ENCODE results near the gene FLOT2.

Gene FLOT2

DNA sequence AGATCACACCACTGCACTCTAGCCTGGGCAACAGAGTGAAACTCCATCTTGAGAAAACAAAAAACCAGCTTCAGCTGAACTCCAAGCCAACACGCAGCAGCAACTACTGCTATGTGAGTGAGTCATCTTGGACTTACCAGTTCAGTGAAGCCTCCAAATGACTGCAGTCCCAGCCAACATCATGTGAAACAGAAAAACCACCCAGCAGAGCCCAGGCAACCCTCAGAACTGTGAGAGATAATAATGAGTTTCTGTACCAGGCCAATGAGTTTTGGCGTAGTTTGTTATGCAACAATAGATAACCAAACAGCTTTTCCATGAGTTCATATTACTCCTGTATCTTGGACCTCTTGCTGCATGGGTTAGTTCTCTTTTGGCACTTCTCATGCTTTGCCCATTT is 30.5 kb upstream of the FLOT2 start:
- Mint-ChIP-seq H3K4me1 (ENCODE audit: low read depth) (peaks cover 55% of the 10 kb centered on the region), H3K4me3 (no peak overlapping the region)
- intact Hi-C loops (cut with micrococcal nuclease) = no loop called here

GRCh38 chr17:28926786-28927185 is 29.3 kb upstream of the FLOT2 start:
- H3K27me3 Mint-ChIP-seq = no peaks in the 10 kb centered on the region
- no peaks in the 10 kb centered on the region for H3K9me3 Mint-ChIP-seq
- peak overlapping the region; percentile 57 for H3K27ac Mint-ChIP-seq
- peaks cover 55% of the 10 kb centered on the region for H3K4me1 Mint-ChIP-seq (ENCODE audit: low read depth)
- peaks cover 86% of the 10 kb centered on the region for H3K36me3 Mint-ChIP-seq (ENCODE audit: low read depth)
- H3K4me3 Mint-ChIP-seq = no peak overlapping the region
- intact Hi-C loops (cut with micrococcal nuclease) = no loop called here

More for the DNA sequence above, 30.5 kb upstream of the FLOT2 start:
- peaks cover 86% of the 10 kb centered on the region for H3K36me3 Mint-ChIP-seq (ENCODE audit: low read depth)
- H3K9me3 Mint-ChIP-seq = no peaks in the 10 kb centered on the region
- no peak overlapping the region for H3K27ac Mint-ChIP-seq
- no peaks in the 10 kb centered on the region for H3K27me3 Mint-ChIP-seq

- Mint-ChIP-seq H3K27me3 (no peaks in the 10 kb centered on the region), H3K4me1 (ENCODE audit: low read depth) (peaks cover 55% of the 10 kb centered on the region), H3K9me3 (no peaks in the 10 kb centered on the region), H3K4me3 (no peak overlapping the region), H3K36me3 (ENCODE audit: low read depth) (peaks cover 86% of the 10 kb centered on the region), H3K27ac (peak overlapping the region; percentile 57)
- intact Hi-C loops (cut with micrococcal nuclease) = no loop called here
These were observed 28.8 kb upstream of the FLOT2 start for GRCh38 chr17:28926366-28926765.

DNA sequence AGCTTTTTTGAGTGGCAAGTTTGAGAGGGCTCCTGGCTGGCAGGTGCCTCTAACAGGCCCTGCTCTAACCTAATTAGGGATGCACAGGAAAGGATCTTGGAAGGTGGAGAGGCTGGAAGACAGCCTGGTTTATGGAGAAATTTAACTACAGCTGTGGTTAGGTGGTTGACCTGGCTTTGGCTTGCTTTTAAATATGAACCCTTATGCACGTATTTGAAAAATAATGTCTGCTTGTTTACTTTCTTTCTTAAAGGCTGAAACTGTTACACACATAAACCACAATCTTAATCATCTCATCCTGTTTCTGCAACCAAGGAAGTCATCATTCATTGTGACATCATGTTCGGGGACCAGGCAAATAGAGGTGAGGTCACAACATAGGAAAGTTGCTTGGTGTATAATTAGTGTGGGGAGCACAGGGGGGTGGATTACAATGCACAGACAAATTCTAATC is 28.4 kb upstream of the FLOT2 start:
- intact Hi-C loops (cut with micrococcal nuclease) = no loop called here

GRCh38 chr17:28920201-28920600 is 22.7 kb upstream of the FLOT2 start:
- no peaks in the 10 kb centered on the region for H3K9me3 Mint-ChIP-seq
- intact Hi-C loops (cut with micrococcal nuclease) = no loop called here
- no peaks in the 10 kb centered on the region for H3K27me3 Mint-ChIP-seq
- peaks cover 13% of the 10 kb centered on the region for H3K4me1 Mint-ChIP-seq (ENCODE audit: low read depth)
- no peak overlapping the region for H3K27ac Mint-ChIP-seq
- no peak overlapping the region for H3K4me3 Mint-ChIP-seq
- peaks cover 98% of the 10 kb centered on the region for H3K36me3 Mint-ChIP-seq (ENCODE audit: low read depth)

More for the DNA sequence above, 28.4 kb upstream of the FLOT2 start:
- Mint-ChIP-seq H3K36me3 (ENCODE audit: low read depth) (peaks cover 89% of the 10 kb centered on the region), H3K4me1 (ENCODE audit: low read depth) (peaks cover 55% of the 10 kb centered on the region), H3K9me3 (no peaks in the 10 kb centered on the region), H3K27me3 (no peaks in the 10 kb centered on the region), H3K27ac (peak overlapping the region; percentile 57), H3K4me3 (no peak overlapping the region)

DNA sequence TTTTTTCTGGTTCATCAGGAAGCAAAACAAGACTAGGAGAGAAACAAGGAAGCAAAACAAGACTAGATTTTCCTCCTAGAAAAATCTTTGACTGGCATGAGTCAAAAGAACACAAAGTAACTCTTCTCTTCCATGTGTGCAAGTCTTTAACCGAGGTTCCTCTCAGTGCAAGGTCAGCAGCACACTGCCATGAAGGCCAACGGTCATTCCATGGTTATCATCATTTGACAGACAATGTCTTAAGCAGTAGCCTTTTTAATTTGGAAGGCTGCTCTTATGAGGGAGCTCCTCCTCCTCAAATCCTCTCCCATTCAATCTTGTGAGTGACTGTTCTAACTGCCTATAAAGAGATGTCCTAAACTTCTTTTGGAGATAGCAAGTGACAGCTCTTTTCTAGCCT is 20.8 kb upstream of the FLOT2 start:
- Mint-ChIP-seq H3K27ac (no peak overlapping the region), H3K9me3 (no peaks in the 10 kb centered on the region), H3K27me3 (no peaks in the 10 kb centered on the region), H3K36me3 (ENCODE audit: low read depth) (peaks cover 98% of the 10 kb centered on the region), H3K4me3 (no peak overlapping the region), H3K4me1 (ENCODE audit: low read depth) (no peaks in the 10 kb centered on the region)
- intact Hi-C loops (cut with micrococcal nuclease) = loop anchor here (5.0 to 10.0 kb wide), 2 partner anchors 71 to 153 kb away; no protein-coding TSS in a partner anchor

- no peak overlapping the region for H3K4me3 Mint-ChIP-seq
- no peaks in the 10 kb centered on the region for H3K9me3 Mint-ChIP-seq
- H3K27ac Mint-ChIP-seq = no peak overlapping the region
- H3K36me3 Mint-ChIP-seq (ENCODE audit: low read depth) = peaks cover 98% of the 10 kb centered on the region
- no peaks in the 10 kb centered on the region for H3K27me3 Mint-ChIP-seq
- intact Hi-C loops (cut with micrococcal nuclease) = loop anchor here (5.0 to 10.0 kb wide), 2 partner anchors 70 to 153 kb away; no protein-coding TSS in a partner anchor
- no peaks in the 10 kb centered on the region for H3K4me1 Mint-ChIP-seq (ENCODE audit: low read depth)
These were observed 19.9 kb upstream of the FLOT2 start for GRCh38 chr17:28917465-28917864.

DNA sequence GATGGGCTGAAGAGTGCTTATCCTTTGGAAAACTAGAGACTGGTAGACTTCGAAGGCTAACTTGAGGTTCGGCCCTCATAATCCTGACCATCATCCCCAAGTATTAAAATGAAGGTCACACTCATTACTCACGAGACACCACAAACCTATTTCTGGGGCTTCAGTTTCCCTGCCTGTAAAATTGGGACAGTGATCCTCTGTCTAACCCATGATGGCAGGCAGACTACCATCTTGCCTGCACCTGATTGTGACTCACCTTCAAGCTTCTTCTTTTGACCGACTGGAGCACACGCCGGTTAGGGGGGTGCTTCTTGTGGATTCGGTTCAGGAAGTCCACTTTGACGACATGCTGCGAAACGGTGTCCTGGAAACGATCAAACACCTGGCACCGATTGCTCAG is 19.5 kb upstream of the FLOT2 start:
- intact Hi-C loops (cut with micrococcal nuclease) = loop anchor here (5.0 to 10.0 kb wide), 2 partner anchors 70 to 152 kb away; no protein-coding TSS in a partner anchor
- no peaks in the 10 kb centered on the region for H3K27me3 Mint-ChIP-seq
- no peak overlapping the region for H3K27ac Mint-ChIP-seq
- H3K9me3 Mint-ChIP-seq = no peaks in the 10 kb centered on the region
- no peaks in the 10 kb centered on the region for H3K4me1 Mint-ChIP-seq (ENCODE audit: low read depth)
- H3K36me3 Mint-ChIP-seq (ENCODE audit: low read depth) = peaks cover 100% of the 10 kb centered on the region
- no peak overlapping the region for H3K4me3 Mint-ChIP-seq

GRCh38 chr17:28916302-28916934 is 18.9 kb upstream of the FLOT2 start:
- no peaks in the 10 kb centered on the region for H3K4me1 Mint-ChIP-seq (ENCODE audit: low read depth)
- no peaks in the 10 kb centered on the region for H3K27me3 Mint-ChIP-seq
- no peak overlapping the region for H3K27ac Mint-ChIP-seq
- no peak overlapping the region for H3K4me3 Mint-ChIP-seq
- intact Hi-C loops (cut with micrococcal nuclease) = loop anchor here (5.0 to 10.0 kb wide), 2 partner anchors 69 to 152 kb away; no protein-coding TSS in a partner anchor
- no peaks in the 10 kb centered on the region for H3K9me3 Mint-ChIP-seq
- H3K36me3 Mint-ChIP-seq (ENCODE audit: low read depth) = peaks cover 100% of the 10 kb centered on the region

- H3K27me3 Mint-ChIP-seq = no peaks in the 10 kb centered on the region
These were observed 15.4 kb upstream of the FLOT2 start for GRCh38 chr17:28912938-28913333.

DNA sequence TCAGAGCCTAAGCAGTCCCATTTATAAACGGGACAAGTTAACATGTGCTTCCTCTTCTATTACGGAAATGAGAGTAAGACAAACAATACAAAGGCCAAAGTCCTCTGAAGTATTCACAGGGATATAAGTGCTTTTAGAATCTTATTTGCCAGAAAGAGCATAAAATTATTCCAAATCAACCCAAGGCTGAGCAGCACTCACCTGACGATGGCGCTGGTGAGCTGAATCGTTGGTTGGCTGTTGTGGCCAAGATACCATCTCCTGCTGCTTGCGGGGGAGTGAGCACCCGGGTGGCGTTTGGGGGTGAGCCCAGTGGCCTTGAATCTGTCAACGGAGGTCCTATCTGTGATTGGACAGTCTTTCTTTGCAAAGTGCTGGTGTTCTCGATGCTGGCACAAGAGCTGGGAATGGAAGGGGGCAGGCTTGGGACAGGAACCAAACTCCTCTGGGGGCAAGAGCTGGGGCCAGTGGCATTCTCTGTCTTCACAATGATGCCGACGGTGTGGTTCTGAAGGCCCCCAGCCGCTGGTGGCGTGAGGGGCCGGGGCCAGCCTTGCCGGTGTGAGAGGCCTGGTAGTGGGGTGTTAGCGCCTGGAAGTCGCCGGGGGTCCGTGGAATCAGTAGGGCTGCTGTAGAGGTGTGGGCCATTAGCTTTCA is 14.9 kb upstream of the FLOT2 start:
- peaks cover 100% of the 10 kb centered on the region for H3K36me3 Mint-ChIP-seq (ENCODE audit: low read depth)
- intact Hi-C loops (cut with micrococcal nuclease) = loop anchor here (10.0 kb wide), 1 partner anchor 148 kb away; no protein-coding TSS in a partner anchor
- no peaks in the 10 kb centered on the region for H3K27me3 Mint-ChIP-seq
- peaks cover 3% of the 10 kb centered on the region for H3K4me1 Mint-ChIP-seq (ENCODE audit: low read depth)
- no peak overlapping the region for H3K4me3 Mint-ChIP-seq
- H3K27ac Mint-ChIP-seq = no peak overlapping the region
- no peaks in the 10 kb centered on the region for H3K9me3 Mint-ChIP-seq

More at GRCh38 chr17:28912938-28913333, 15.4 kb upstream of the FLOT2 start:
- no peaks in the 10 kb centered on the region for H3K9me3 Mint-ChIP-seq
- H3K36me3 Mint-ChIP-seq (ENCODE audit: low read depth) = peaks cover 100% of the 10 kb centered on the region
- H3K4me3 Mint-ChIP-seq = no peak overlapping the region
- no peaks in the 10 kb centered on the region for H3K4me1 Mint-ChIP-seq (ENCODE audit: low read depth)
- no peak overlapping the region for H3K27ac Mint-ChIP-seq
- intact Hi-C loops (cut with micrococcal nuclease) = loop anchor here (10.0 kb wide), 1 partner anchor 148 kb away; no protein-coding TSS in a partner anchor

DNA sequence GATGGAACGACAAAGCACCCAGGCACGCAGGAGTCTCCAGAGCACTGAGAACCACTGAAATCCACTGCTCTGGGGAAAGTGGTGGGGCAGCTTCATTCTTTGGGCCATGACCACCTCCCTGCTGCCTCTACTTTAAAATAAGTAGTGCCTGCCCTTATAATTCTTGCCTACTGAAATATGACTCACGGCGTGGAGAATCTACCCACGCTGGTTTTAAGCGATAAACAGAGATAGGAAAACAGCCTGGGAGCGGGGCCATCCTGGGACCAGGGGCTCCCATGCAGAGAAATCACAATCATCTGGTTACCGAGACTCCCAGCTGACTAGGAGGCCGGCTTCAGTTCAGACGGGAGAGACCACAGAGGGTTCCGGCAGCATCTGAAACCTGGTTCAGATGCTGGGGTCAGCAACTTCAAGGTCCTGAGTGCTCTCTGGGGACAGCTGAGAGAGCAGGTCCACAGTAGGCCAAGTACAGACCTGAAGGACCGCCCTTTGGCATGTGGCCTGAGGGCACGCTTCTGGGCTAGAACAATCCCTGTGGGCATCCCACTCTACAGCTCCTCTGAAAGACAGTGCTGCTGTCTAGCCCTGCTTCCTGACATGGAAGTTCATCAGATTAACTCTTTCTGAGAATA is 14.0 kb upstream of the FLOT2 start:
- H3K27ac Mint-ChIP-seq = no peak overlapping the region
- no peaks in the 10 kb centered on the region for H3K27me3 Mint-ChIP-seq
- intact Hi-C loops (cut with micrococcal nuclease) = loop anchor here (10.0 kb wide), 1 partner anchor 147 kb away; no protein-coding TSS in a partner anchor
- peaks cover 100% of the 10 kb centered on the region for H3K36me3 Mint-ChIP-seq (ENCODE audit: low read depth)
- no peak overlapping the region for H3K4me3 Mint-ChIP-seq
- no peaks in the 10 kb centered on the region for H3K9me3 Mint-ChIP-seq
- peaks cover 12% of the 10 kb centered on the region for H3K4me1 Mint-ChIP-seq (ENCODE audit: low read depth)

DNA sequence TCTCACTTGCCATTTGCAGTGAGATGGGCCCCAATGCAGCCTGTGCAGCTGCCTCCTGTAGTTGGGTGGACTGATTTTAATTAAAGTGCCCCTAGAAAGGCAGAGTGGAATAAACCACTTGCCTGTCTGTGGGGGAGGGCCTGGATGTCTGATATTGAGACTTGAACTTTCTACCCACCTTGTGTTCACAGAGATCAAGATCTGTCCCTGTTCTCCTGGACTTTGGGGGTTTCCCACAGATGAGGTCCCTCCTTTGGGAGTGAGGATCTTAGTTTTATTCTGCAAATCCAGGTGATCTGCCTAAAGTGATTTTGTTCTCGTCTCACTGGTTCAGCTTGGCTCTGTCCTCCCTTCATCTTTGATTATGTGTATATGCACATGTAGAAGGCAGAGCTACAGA is 13.0 kb upstream of the FLOT2 start:
- H3K4me1 Mint-ChIP-seq (ENCODE audit: low read depth) = peaks cover 14% of the 10 kb centered on the region
- no peak overlapping the region for H3K4me3 Mint-ChIP-seq
- H3K27me3 Mint-ChIP-seq = no peaks in the 10 kb centered on the region
- intact Hi-C loops (cut with micrococcal nuclease) = loop anchor here (10.0 kb wide), 1 partner anchor 146 kb away; no protein-coding TSS in a partner anchor
- H3K27ac Mint-ChIP-seq = no peak overlapping the region
- H3K9me3 Mint-ChIP-seq = no peaks in the 10 kb centered on the region
- H3K36me3 Mint-ChIP-seq (ENCODE audit: low read depth) = peaks cover 100% of the 10 kb centered on the region

GRCh38 chr17:28908640-28909167 is 11.2 kb upstream of the FLOT2 start:
- H3K36me3 Mint-ChIP-seq (ENCODE audit: low read depth) = peaks cover 86% of the 10 kb centered on the region
- intact Hi-C loops (cut with micrococcal nuclease) = no loop called here

More at GRCh38 chr17:28908640-28909167, 11.2 kb upstream of the FLOT2 start:
- H3K27me3 Mint-ChIP-seq = no peaks in the 10 kb centered on the region
- H3K27ac Mint-ChIP-seq = no peak overlapping the region
- no peaks in the 10 kb centered on the region for H3K9me3 Mint-ChIP-seq
- peaks cover 14% of the 10 kb centered on the region for H3K4me1 Mint-ChIP-seq (ENCODE audit: low read depth)
- no peak overlapping the region for H3K4me3 Mint-ChIP-seq

Measured in dendritic cell treated with granulocyte-macrophage colony-stimulating factor and Interleukin-4, amounts not matched to agents 40 ng/mL and 50 ng/mL, for 4 days (primary cell).